Measurements from ENCODE around the gene TAF6L. TPM values are rescaled to one million over a fixed set of nuclear protein-coding genes. Genes with fewer than 3 reads are reported as not detected.

The TAF6L gene
- polyA plus RNA-seq, 3 donors, result 5.1 to 35.5 (median 5.3) TPM

DNA sequence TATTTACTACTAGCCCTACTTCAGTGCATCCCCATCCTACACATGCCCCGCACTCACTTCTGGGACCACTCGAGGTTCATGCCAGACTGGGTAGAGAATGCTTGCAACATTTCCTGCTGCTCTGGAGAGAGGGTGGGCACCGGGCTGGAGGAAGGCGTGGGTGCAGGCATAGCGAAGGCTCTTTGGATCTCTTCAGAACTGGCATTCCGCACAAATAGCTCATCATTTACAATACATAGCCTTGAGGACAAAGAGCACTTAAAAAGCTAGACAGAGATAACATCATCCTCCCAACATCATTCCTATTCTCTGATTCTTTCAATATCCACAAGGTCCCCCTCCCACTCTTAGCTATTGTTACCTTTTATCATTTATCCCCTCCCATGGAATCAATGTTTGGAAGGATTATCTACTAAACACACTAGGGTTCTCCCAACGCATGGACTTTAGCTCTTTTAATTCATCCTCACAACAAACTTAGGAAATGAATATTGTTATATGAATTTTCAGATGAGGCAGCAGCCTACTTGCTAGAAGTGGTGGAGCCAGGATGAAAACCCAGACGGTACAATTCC lies 23.1 kb downstream of the TAF6L start:
- Mint-ChIP-seq H3K27ac (peak overlapping the region in 2 of 7 donors; percentile 61 to 63), H3K4me3 (no peak overlapping the region), H3K27me3 (ENCODE audit: low read depth in 3 of 3) (peaks cover 0 to 1% (median 0%) of the 10 kb centered on the region in 3 donors), H3K36me3 (peaks cover 75 to 85% of the 10 kb centered on the region in 2 donors), H3K4me1 (peaks cover 30% of the 10 kb centered on the region), H3K9me3 (no peaks in the 10 kb centered on the region)
- Histone ChIP-seq H3K4me3 (replicated peaks in 1 of 3; ENCODE audit: low read depth in 2 of 3, low read length in 3 of 3) (no peak overlapping the region), H3K27ac (ENCODE audit: low read depth in 1 of 2, low read length in 2 of 2) (peak overlapping the region in 1 of 2 donors; percentile 36), H4K20me1 (ENCODE audit: insufficient read depth, low read length) (peaks cover 73% of the 10 kb centered on the region), H3K9ac (ENCODE audit: insufficient read depth, low read length, poor library complexity, severe bottlenecking) (no peak overlapping the region), H3K4me2 (replicated peaks; ENCODE audit: extremely low read depth, low read length, poor library complexity, severe bottlenecking) (no peak overlapping the region), H3K79me2 (ENCODE audit: insufficient read depth, low read length) (peaks cover 77% of the 10 kb centered on the region), H3K4me1 (ENCODE audit: control insufficient read depth in 1 of 2, insufficient read depth in 2 of 2, low read length in 2 of 2) (peaks cover 23 to 38% of the 10 kb centered on the region in 2 donors), H3K27me3 (ENCODE audit: control insufficient read depth in 2 of 2, insufficient read depth in 2 of 2, low read length in 2 of 2) (no peaks in the 10 kb centered on the region), H2AFZ (ENCODE audit: insufficient read depth, low read depth, low read length, poor library complexity, severe bottlenecking) (no peak overlapping the region), H3K9me3 (replicated peaks in 1 of 2; ENCODE audit: control insufficient read depth in 1 of 2, insufficient read depth in 1 of 2, low read length in 2 of 2) (no peaks in the 10 kb centered on the region), H3K36me3 (replicated peaks in 1 of 2; ENCODE audit: control insufficient read depth in 1 of 2, insufficient read depth in 2 of 2, low read length in 2 of 2) (peaks cover 82 to 88% of the 10 kb centered on the region in 2 donors)
- TF ChIP-seq CTCF (IDR thresholded peaks at IDR 0.05), result no peak
- peak in 1 of 3 donors; percentile 1 for DNase-seq
- WGBS (ENCODE audit: insufficient coverage), result 83% methylated on average over 2 of the region's 8 CpGs
- intact Hi-C loops (cut with micrococcal nuclease), result no loop called here

DNA sequence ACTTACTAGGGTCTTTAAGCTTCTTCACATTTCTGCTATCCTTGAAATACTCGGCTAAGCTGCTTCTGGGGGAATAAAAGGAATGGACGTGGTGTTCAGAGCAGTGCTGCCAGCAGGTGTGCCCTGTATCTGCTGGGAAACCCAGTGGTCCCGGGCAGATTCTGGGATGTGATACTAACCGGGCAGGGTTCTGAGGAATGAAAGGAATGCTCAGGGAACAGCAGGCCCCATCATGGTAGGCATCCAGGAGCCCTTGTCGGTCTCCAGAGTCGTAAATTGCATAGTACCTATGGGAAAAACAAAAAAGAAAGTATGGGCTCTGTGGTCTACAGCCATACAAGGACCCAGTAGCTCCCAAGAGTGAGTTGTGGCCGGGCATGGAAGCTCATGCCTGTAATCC lies 25.1 kb downstream of the TAF6L start:
- no peak for DNase-seq
- Histone ChIP-seq H3K27ac (ENCODE audit: low read depth in 1 of 2, low read length in 2 of 2) (peak overlapping the region in 1 of 2 donors; percentile 0), H3K27me3 (ENCODE audit: control insufficient read depth in 2 of 2, insufficient read depth in 2 of 2, low read length in 2 of 2) (no peaks in the 10 kb centered on the region), H4K20me1 (ENCODE audit: insufficient read depth, low read length) (peaks cover 87% of the 10 kb centered on the region), H3K79me2 (ENCODE audit: insufficient read depth, low read length) (peaks cover 77% of the 10 kb centered on the region), H3K4me2 (replicated peaks; ENCODE audit: extremely low read depth, low read length, poor library complexity, severe bottlenecking) (no peak overlapping the region), H2AFZ (ENCODE audit: insufficient read depth, low read depth, low read length, poor library complexity, severe bottlenecking) (no peak overlapping the region), H3K4me1 (ENCODE audit: control insufficient read depth in 1 of 2, insufficient read depth in 2 of 2, low read length in 2 of 2) (peaks cover 10 to 20% of the 10 kb centered on the region in 2 donors), H3K9me3 (replicated peaks in 1 of 2; ENCODE audit: control insufficient read depth in 1 of 2, insufficient read depth in 1 of 2, low read length in 2 of 2) (no peaks in the 10 kb centered on the region), H3K4me3 (replicated peaks in 1 of 3; ENCODE audit: low read depth in 2 of 3, low read length in 3 of 3) (no peak overlapping the region), H3K9ac (ENCODE audit: insufficient read depth, low read length, poor library complexity, severe bottlenecking) (no peak overlapping the region), H3K36me3 (replicated peaks in 1 of 2; ENCODE audit: control insufficient read depth in 1 of 2, insufficient read depth in 2 of 2, low read length in 2 of 2) (peaks cover 87 to 93% of the 10 kb centered on the region in 2 donors)
- Mint-ChIP-seq H3K4me3 (no peak overlapping the region), H3K27ac (peak overlapping the region in 1 of 7 donors; percentile 21), H3K27me3 (ENCODE audit: low read depth in 3 of 3) (peaks cover 0 to 1% (median 0%) of the 10 kb centered on the region in 3 donors), H3K36me3 (peaks cover 79 to 90% of the 10 kb centered on the region in 2 donors), H3K4me1 (peaks cover 10% of the 10 kb centered on the region), H3K9me3 (no peaks in the 10 kb centered on the region)
- no peak for TF ChIP-seq CTCF (IDR thresholded peaks at IDR 0.05)
- intact Hi-C loops (cut with micrococcal nuclease), result no loop called here
- WGBS (ENCODE audit: insufficient coverage), result 98% methylated on average over 5 of the region's 7 CpGs

Data from CD14-positive monocyte (primary cell).